ENCODE data around the gene EPHB2.
A peak's percentile ranks its signal among the peaks of the same experiment; 100 is the strongest.
"Not testable (repeated sequence)": the region's sequence is repeated elsewhere in the genome, so short reads cannot be mapped to it uniquely, and the experiment has no call there.

EPHB2 gene

GRCh38 chr1:22665752-22666151 is 44.9 kb upstream of the EPHB2 start:
- H2BK15ac ChIP-seq (ENCODE audit: low read depth, poor library complexity, severe bottlenecking) = no peak overlapping the region
- H3K27me3 ChIP-seq (ENCODE audit: control insufficient read depth in 1 of 2, insufficient read depth in 1 of 2, low read length in 2 of 2) = peaks cover 46 to 96% of the 10 kb centered on the region in 2 experiments
- H3K4me1 ChIP-seq (ENCODE audit: control insufficient read depth, insufficient read depth, low read depth, low read length) = no peaks in the 10 kb centered on the region
- no peaks in the 10 kb centered on the region for H3K79me1 ChIP-seq (replicated peaks; ENCODE audit: low read length, poor library complexity, severe bottlenecking)
- H3K4me3 ChIP-seq (ENCODE audit: insufficient read depth in 1 of 2, low read depth in 1 of 2, low read length in 2 of 2) = no peak overlapping the region
- no peaks in the 10 kb centered on the region for H3K36me3 ChIP-seq (ENCODE audit: control insufficient read depth in 1 of 2, insufficient read depth in 2 of 2, low read depth in 1 of 2, low read length in 2 of 2)
- no peak overlapping the region for H3K18ac ChIP-seq (ENCODE audit: low read depth in 1 of 2, low read length in 2 of 2)
- no peaks in the 10 kb centered on the region for H3K9me3 ChIP-seq (ENCODE audit: control insufficient read depth, low read length)
- no peak overlapping the region for H2AFZ ChIP-seq (ENCODE audit: low read depth, low read length)
- 29% methylated on average over 7 of the region's 7 CpGs for WGBS
- H3K14ac ChIP-seq (ENCODE audit: low read length in 2 of 2) = no peak overlapping the region
- H3K27ac ChIP-seq (ENCODE audit: low read length, poor library complexity, severe bottlenecking) = no peak overlapping the region
- H2BK12ac ChIP-seq (ENCODE audit: low read length in 2 of 2) = no peak overlapping the region
- H2AK5ac ChIP-seq (ENCODE audit: low read length, severe bottlenecking) = no peak overlapping the region
- H2BK5ac ChIP-seq (ENCODE audit: low read depth, low read length, poor library complexity, severe bottlenecking) = no peak overlapping the region
- no peak overlapping the region for H2BK120ac ChIP-seq (ENCODE audit: low read depth, low read length)
- H3K4ac ChIP-seq (ENCODE audit: low read depth in 1 of 2, low read length in 2 of 2) = no peak overlapping the region
- no peak overlapping the region for H3K9ac ChIP-seq (ENCODE audit: low read length)
- no peak overlapping the region for H3K23ac ChIP-seq (ENCODE audit: low read length in 2 of 2)
- no peak overlapping the region for H4K91ac ChIP-seq (ENCODE audit: low read length)
- peak; percentile 46 for DNase-seq
- H3K4me2 ChIP-seq (ENCODE audit: low read length, poor library complexity, severe bottlenecking) = no peak overlapping the region
- H4K8ac ChIP-seq (ENCODE audit: low read length) = no peak overlapping the region

GRCh38 chr1:22666412-22666811 is 44.2 kb upstream of the EPHB2 start:
- Histone ChIP-seq H3K4me1 (ENCODE audit: control insufficient read depth, insufficient read depth, low read depth, low read length) (no peaks in the 10 kb centered on the region), H3K4me2 (ENCODE audit: low read length, poor library complexity, severe bottlenecking) (no peak overlapping the region), H3K36me3 (ENCODE audit: control insufficient read depth in 1 of 2, insufficient read depth in 2 of 2, low read depth in 1 of 2, low read length in 2 of 2) (no peaks in the 10 kb centered on the region), H3K14ac (ENCODE audit: low read length in 2 of 2) (no peak overlapping the region), H2BK12ac (ENCODE audit: low read length in 2 of 2) (no peak overlapping the region), H4K8ac (ENCODE audit: low read length) (no peak overlapping the region), H4K91ac (ENCODE audit: low read length) (no peak overlapping the region), H2BK15ac (ENCODE audit: low read depth, poor library complexity, severe bottlenecking) (no peak overlapping the region), H2BK120ac (ENCODE audit: low read depth, low read length) (no peak overlapping the region), H3K9ac (ENCODE audit: low read length) (no peak overlapping the region), H3K79me1 (replicated peaks; ENCODE audit: low read length, poor library complexity, severe bottlenecking) (no peaks in the 10 kb centered on the region), H3K4me3 (ENCODE audit: insufficient read depth in 1 of 2, low read depth in 1 of 2, low read length in 2 of 2) (no peak overlapping the region), H3K9me3 (ENCODE audit: control insufficient read depth, low read length) (no peaks in the 10 kb centered on the region), H2AFZ (ENCODE audit: low read depth, low read length) (no peak overlapping the region), H3K18ac (ENCODE audit: low read depth in 1 of 2, low read length in 2 of 2) (no peak overlapping the region), H3K4ac (ENCODE audit: low read depth in 1 of 2, low read length in 2 of 2) (no peak overlapping the region), H2AK5ac (ENCODE audit: low read length, severe bottlenecking) (no peak overlapping the region), H3K23ac (ENCODE audit: low read length in 2 of 2) (no peak overlapping the region), H3K27ac (ENCODE audit: low read length, poor library complexity, severe bottlenecking) (no peak overlapping the region), H3K27me3 (ENCODE audit: control insufficient read depth in 1 of 2, insufficient read depth in 1 of 2, low read length in 2 of 2) (peaks cover 47 to 96% of the 10 kb centered on the region in 2 experiments), H2BK5ac (ENCODE audit: low read depth, low read length, poor library complexity, severe bottlenecking) (no peak overlapping the region)
- WGBS = 19% methylated on average over 1 of the region's 2 CpGs
- no peak for DNase-seq

GRCh38 chr1:22668840-22669239 is 41.8 kb upstream of the EPHB2 start:
- H3K4me2 ChIP-seq (ENCODE audit: low read length, poor library complexity, severe bottlenecking); H2BK120ac ChIP-seq (ENCODE audit: low read depth, low read length); H3K9me3 ChIP-seq (ENCODE audit: control insufficient read depth, low read length); H2BK5ac ChIP-seq (ENCODE audit: low read depth, low read length, poor library complexity, severe bottlenecking); H3K18ac ChIP-seq (ENCODE audit: low read depth in 1 of 2, low read length in 2 of 2); H3K9ac ChIP-seq (ENCODE audit: low read length); H3K23ac ChIP-seq (ENCODE audit: low read length in 2 of 2); H3K36me3 ChIP-seq (ENCODE audit: control insufficient read depth in 1 of 2, insufficient read depth in 2 of 2, low read depth in 1 of 2, low read length in 2 of 2); H3K4ac ChIP-seq (ENCODE audit: low read depth in 1 of 2, low read length in 2 of 2); H3K79me1 ChIP-seq (replicated peaks; ENCODE audit: low read length, poor library complexity, severe bottlenecking); H3K4me1 ChIP-seq (ENCODE audit: control insufficient read depth, insufficient read depth, low read depth, low read length); H3K14ac ChIP-seq (ENCODE audit: low read length in 2 of 2); H2BK15ac ChIP-seq (ENCODE audit: low read depth, poor library complexity, severe bottlenecking); H2AFZ ChIP-seq (ENCODE audit: low read depth, low read length); DNase-seq; H4K8ac ChIP-seq (ENCODE audit: low read length); H2AK5ac ChIP-seq (ENCODE audit: low read length, severe bottlenecking); H4K91ac ChIP-seq (ENCODE audit: low read length); H3K4me3 ChIP-seq (ENCODE audit: insufficient read depth in 1 of 2, low read depth in 1 of 2, low read length in 2 of 2); H2BK12ac ChIP-seq (ENCODE audit: low read length in 2 of 2); H3K27ac ChIP-seq (ENCODE audit: low read length, poor library complexity, severe bottlenecking): not testable (repeated sequence)
- H3K27me3 ChIP-seq (ENCODE audit: control insufficient read depth in 1 of 2, insufficient read depth in 1 of 2, low read length in 2 of 2) = peaks cover 52 to 98% of the 10 kb centered on the region in 2 experiments
- WGBS = 86% methylated on average over 2 of the region's 2 CpGs

DNA sequence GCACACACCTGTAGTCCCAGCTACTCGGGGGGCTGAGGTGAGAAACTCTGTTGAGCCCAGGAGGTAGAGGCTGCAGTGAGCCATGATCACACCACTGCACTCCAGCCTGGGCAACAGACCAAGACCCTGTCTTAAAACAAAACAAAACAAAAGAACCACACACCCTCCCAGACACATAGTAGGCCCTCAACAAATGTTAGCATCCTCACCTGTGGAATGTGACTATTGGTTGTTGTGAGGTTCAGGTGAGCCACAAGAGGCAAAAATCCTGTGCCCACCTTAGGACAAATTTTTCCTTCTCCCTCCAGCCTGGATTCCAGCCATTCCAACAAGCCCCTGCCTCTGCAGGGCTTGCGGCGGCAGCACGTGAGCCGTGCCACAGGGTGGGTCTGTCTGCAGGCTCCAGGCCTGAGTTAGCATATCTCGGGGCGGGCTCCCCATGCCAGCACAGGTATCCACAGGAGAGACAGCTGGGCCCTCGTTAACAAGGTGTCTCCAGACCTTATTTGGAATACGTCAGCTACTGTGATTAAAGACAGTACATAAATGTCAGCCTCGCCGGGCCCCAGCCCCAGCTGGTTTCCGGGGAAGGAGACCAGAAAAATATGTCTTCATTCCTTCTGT is 40.2 kb upstream of the EPHB2 start:
- H3K79me1 ChIP-seq (replicated peaks; ENCODE audit: low read length, poor library complexity, severe bottlenecking) = no peaks in the 10 kb centered on the region
- WGBS = 66% methylated on average over 12 of the region's 12 CpGs
- DNase-seq = no peak
- H3K4ac ChIP-seq (ENCODE audit: low read depth in 1 of 2, low read length in 2 of 2) = no peak overlapping the region
- no peak overlapping the region for H2BK120ac ChIP-seq (ENCODE audit: low read depth, low read length)
- H3K4me3 ChIP-seq (ENCODE audit: insufficient read depth in 1 of 2, low read depth in 1 of 2, low read length in 2 of 2) = no peak overlapping the region
- H3K27ac ChIP-seq (ENCODE audit: low read length, poor library complexity, severe bottlenecking) = no peak overlapping the region
- H3K4me2 ChIP-seq (ENCODE audit: low read length, poor library complexity, severe bottlenecking) = no peak overlapping the region
- no peak overlapping the region for H3K23ac ChIP-seq (ENCODE audit: low read length in 2 of 2)
- H2BK12ac ChIP-seq (ENCODE audit: low read length in 2 of 2) = no peak overlapping the region
- H4K91ac ChIP-seq (ENCODE audit: low read length) = no peak overlapping the region
- no peak overlapping the region for H2AFZ ChIP-seq (ENCODE audit: low read depth, low read length)
- H3K27me3 ChIP-seq (ENCODE audit: control insufficient read depth in 1 of 2, insufficient read depth in 1 of 2, low read length in 2 of 2) = peaks cover 52 to 92% of the 10 kb centered on the region in 2 experiments
- no peaks in the 10 kb centered on the region for H3K36me3 ChIP-seq (ENCODE audit: control insufficient read depth in 1 of 2, insufficient read depth in 2 of 2, low read depth in 1 of 2, low read length in 2 of 2)
- H3K18ac ChIP-seq (ENCODE audit: low read depth in 1 of 2, low read length in 2 of 2) = no peak overlapping the region
- H2BK15ac ChIP-seq (ENCODE audit: low read depth, poor library complexity, severe bottlenecking) = no peak overlapping the region
- no peaks in the 10 kb centered on the region for H3K9me3 ChIP-seq (ENCODE audit: control insufficient read depth, low read length)
- no peak overlapping the region for H3K14ac ChIP-seq (ENCODE audit: low read length in 2 of 2)
- H3K9ac ChIP-seq (ENCODE audit: low read length) = no peak overlapping the region
- no peak overlapping the region for H2BK5ac ChIP-seq (ENCODE audit: low read depth, low read length, poor library complexity, severe bottlenecking)
- no peak overlapping the region for H4K8ac ChIP-seq (ENCODE audit: low read length)
- H3K4me1 ChIP-seq (ENCODE audit: control insufficient read depth, insufficient read depth, low read depth, low read length) = peaks cover 7% of the 10 kb centered on the region
- H2AK5ac ChIP-seq (ENCODE audit: low read length, severe bottlenecking) = no peak overlapping the region

Measured in mesenchymal stem cell (in vitro differentiated cells and primary cell).